GM19035 (cell line): ENCODE data around the gene DAGLA.

Experiments
- ATAC-seq: cut with Tn5 transposase; IDR thresholded peaks from one replicate; pipeline ENCODE4 v1.9.1; 2021; ENCODE audit not compliant: unreplicated experiment

Gene DAGLA

DNA sequence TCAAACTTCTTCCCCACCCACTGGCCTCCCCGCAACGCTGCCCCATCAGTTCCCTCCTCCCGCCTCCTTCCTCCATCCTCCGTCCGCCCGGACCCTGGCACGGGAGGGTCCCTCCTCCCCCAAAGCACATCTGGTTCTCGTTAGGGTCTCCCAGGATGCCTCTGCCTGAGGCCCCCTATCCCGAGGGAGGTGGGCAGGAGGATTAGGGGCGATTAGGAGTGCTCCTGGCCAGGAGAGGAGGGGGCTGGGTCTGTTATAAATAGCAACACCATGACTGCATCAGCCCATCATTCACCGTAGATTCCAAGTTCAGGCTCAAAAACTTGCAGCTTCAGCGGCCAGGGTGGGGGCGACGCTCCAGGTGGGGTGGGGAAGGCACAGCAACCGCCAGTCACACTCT lies 82.6 kb downstream of the DAGLA start:
- ATAC-seq: no peak

- no peak for ATAC-seq
Measured at GRCh38 chr11:61763930-61764605, 83.9 kb downstream of the DAGLA start.

DNA sequence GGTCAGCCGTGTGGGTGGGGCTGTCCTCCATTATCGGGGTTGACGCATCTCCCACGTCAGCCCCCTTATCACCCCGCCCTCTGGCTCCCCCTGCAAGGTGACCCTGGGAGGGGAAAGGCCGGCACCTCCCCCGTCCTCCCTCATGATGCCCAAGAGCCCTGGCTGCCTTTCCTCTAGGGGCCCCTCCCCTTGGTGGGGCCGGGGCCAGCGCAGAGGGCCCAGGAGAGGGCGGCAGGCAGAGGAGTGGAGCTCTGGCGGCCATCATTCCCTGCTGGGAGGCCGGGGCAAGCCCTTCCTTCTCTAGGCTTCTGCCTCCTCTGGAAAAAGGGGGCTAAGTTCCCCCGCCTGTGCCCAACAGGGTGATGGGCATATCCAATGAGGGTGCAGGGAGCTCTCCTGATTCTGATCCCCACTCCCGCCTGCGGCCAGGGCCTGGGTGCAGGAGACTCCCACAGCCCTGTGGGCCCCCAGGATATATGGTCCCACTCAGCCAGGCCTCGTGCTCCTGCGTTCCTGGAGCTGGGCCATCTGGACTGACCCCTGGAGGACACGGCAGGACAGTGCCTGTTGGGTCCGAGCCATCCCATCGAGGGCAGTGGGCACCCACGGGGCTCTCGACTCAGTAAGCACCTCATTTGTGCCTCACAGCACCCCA lies 84.5 kb downstream of the DAGLA start:
- no peak for ATAC-seq

DNA sequence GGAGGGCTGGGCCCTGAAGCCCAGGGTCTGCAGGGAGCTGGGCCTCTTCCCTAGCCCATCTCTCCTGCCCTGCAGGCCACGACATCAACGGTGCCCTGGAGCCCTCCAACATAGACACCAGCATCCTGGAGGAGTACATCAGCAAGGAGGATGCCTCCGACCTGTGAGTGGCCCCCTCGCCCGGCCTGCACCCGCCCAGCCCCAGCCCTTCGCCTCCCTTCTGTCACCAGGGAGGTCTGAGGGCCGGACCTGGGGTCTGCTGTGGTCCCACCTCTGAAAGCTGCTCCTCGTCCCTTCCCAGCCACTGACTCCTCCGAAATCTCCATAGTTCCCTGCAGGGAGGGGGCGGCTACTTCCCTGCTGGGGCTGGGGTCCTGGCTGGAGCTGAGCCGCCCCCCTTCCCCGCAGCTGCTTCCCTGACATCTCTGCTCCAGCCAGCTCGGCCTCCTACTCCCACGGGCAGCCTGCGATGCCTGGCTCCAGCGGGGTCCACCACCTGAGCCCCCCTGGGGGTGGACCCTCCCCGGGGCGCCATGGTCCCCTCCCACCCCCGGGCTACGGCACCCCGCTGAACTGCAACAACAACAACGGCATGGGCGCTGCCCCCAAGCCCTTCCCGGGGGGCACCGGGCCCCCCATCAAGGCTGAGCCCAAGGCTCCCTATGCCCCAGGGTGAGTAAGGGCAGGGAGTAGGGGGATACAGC lies 85.5 kb downstream of the DAGLA start:
- no peak for ATAC-seq

- no peak for ATAC-seq
Measured at GRCh38 chr11:61766353-61766841, 86.2 kb downstream of the DAGLA start.

- no peak for ATAC-seq
Measured at GRCh38 chr11:61768376-61769076, 88.3 kb downstream of the DAGLA start.

DNA sequence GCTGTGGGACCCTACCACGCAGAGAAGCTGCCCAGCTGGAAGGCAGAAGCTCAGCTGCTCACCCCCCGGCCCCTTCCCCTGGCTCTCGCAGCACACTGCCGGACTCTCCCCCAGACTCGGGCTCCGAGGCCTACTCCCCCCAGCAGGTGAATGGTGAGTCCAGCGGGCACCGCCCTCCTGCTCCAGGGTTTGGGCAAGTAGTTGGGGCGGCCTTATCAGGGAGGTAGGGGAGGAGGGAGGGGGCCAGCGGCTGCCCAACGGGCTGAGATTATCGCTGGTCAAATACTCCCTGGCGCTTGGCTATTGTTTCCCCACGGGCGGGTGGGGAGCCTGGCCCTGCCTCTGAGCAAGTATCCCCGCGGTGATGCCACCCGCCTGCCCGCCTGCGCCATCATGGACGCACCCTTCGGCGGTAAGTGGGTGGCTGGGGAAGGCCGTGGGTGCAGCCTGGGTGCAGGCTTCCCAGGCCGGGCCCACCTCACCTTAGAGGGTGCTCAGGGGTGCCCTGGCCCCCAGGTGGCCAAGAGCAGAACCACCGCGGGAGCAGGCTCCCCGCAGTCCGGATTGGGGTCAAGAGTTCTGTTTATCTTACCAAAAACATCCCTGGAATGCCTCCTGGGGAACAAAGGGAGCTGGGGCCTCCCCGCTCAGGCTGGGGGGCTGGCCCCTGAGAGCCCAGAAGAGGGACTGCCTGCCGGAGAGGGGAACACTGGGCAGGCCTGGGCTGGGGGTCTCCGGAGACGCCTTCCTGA lies 89.2 kb downstream of the DAGLA start:
- no peak for ATAC-seq

GRCh38 chr11:61769946-61770683 lies 89.9 kb downstream of the DAGLA start:
- no peak for ATAC-seq

DNA sequence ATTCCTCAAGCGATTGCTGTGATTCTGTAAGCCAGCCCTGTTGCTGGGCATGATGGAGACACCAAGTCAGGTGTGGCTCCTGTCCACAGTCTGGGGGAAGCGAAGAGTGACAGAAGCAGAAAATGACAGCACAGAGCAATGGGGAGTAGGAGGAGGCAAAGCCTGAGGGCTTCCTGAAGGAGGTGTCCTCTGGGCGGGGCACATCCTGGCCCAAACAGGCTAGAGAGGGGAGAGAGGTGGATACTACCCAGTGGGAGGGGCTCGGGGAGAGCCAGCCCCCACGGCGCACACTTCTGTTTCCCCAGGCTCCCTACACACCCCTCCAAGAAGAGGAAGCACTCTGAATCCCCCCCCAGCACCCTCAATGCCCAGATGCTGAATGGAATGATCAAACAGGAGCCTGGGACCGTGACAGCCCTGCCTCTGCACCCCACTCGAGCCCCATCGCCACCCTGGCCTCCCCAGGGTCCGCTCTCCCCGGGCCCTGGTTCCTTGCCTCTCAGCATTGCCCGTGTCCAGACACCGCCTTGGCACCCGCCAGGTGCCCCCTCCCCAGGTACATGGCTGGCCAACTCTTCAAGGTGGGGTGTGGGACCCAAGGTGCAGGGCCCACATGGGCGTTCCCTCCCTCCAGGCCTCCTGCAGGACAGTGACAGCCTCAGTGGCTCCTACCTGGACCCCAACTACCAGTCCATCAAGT lies 91.2 kb downstream of the DAGLA start:
- ATAC-seq: no peak

- ATAC-seq: no peak
Measured at GRCh38 chr11:61771985-61772455, 91.8 kb downstream of the DAGLA start.

GRCh38 chr11:61773356-61773755 lies 93.2 kb downstream of the DAGLA start:
- ATAC-seq: no peak

GRCh38 chr11:61773809-61774208 lies 93.6 kb downstream of the DAGLA start:
- ATAC-seq: no peak

- no peak for ATAC-seq
Measured at GRCh38 chr11:61774411-61774810, 94.2 kb downstream of the DAGLA start.

- no peak for ATAC-seq
Measured at GRCh38 chr11:61775106-61775505, 94.9 kb downstream of the DAGLA start.

DNA sequence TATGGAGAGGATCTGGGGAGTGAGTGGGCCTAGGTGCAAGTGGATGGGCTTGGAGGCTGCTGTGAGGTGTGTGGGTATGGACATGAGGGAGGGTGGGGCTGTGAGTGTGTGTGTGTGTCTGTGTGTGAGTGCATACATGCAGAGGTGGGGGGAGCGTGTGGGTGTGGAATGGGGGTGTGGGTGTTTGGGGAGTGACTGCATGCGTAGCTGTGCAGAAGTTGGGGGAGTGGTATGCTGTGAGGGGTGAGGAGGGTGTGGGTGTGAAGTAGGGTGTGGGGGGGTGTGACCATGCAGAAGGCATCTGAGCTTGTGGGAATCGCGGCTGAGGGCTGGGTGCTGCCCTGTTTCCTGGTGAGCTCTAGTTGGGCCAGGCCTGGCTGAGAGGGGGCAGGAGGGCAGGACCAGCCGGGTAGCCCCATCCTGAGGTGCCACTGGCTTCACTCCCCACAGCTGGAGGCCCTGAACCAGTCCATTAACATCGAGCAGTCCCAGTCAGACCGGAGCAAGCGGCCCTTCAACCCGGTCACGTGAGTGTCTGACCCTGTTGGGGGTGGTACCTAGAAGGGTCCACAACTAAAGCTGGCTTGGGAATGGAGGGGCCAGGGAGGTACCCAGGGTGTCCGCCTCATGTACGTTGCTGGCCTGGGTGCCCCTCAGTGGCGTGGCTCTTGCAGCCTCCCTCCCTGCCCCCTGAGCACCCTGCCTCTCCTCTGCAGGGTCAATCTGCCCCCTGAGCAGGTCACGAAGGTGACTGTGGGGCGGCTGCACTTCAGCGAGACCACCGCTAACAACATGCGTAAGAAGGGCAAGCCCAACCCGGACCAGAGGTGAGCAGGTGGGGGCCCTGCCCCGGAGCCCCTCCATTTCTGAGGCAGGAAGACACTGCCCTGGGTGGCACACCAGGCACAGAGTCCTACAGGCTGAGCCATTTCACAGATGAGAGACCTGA lies 95.7 kb downstream of the DAGLA start:
- ATAC-seq: no peak

GRCh38 chr11:61776561-61777075 lies 96.4 kb downstream of the DAGLA start:
- ATAC-seq: no peak

DNA sequence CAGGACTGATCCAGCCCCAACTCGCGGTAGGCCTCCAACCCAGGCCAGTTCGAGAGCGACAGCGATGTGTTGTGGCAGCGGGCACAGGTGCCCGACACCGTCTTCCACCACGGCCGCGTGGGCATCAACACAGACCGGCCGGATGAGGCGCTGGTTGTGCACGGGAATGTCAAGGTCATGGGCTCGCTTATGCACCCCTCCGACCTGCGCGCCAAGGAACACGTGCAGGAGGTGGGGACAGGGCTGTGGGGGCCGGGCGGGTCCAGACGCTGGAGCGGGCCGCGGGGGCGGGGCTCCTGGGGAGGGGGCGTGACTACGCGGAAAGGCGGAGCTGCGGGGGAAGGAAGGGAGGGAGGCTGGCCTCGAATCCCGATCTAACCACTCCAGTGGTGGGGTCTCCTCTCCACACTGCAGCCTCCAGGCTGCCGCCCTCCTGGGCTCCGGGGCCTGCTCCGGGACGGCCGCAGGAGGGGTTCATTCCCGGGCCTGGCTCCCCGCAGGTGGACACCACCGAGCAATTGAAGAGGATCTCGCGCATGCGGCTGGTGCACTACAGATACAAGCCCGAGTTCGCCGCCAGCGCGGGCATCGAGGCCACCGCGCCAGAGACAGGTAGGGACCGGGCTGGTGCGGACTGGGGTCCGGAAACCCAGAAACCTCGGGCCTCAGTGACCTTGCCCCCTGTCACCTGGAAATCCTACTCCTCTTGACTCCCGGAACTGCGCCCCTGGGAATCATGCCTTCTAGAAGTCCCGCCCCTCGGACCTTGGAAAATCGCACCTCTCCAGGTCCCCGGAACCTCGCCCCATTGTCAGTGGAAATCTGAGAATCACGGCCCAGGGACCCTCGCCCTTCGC lies 97.3 kb downstream of the DAGLA start:
- ATAC-seq: no peak
